H9 (cell line): ENCODE results near the gene HOXC10. TPM values are rescaled to one million over a fixed set of nuclear protein-coding genes. Genes with fewer than 3 reads are reported as not detected.

Experiments used
- DNase-seq: peaks from one replicate; pipeline ENCODE4 v3.0.0-alpha.2; 2017
- H2AFZ ChIP-seq: one replicate; pipeline ENCODE4 v1.6.1; 2013; ENCODE audit warnings: mild to moderate bottlenecking, low read length, control low read depth, moderate library complexity
- H2AK5ac ChIP-seq: 2 replicates; pipeline ENCODE4 v1.6.1; 2013; ENCODE audit warnings: low read length, control low read depth, mixed read lengths; ENCODE audit not compliant: insufficient read length
- H2BK120ac ChIP-seq: one replicate; pipeline ENCODE4 v1.6.1; 2013; ENCODE audit warnings: low read depth, mild to moderate bottlenecking, low read length, control low read depth, inconsistent platforms; ENCODE audit not compliant: poor library complexity, severe bottlenecking
- H2BK12ac ChIP-seq: 2 replicates; pipeline ENCODE4 v1.6.1; 2013; ENCODE audit warnings: low read length, control low read depth, mixed read lengths, low read depth; ENCODE audit not compliant: insufficient read length
- H2BK15ac ChIP-seq: 2 replicates; pipeline ENCODE4 v1.6.1; 2013; ENCODE audit warnings: low read depth, low read length, control low read depth
- H2BK20ac ChIP-seq: one replicate; pipeline ENCODE4 v1.6.1; 2013; ENCODE audit warnings: low read depth, mild to moderate bottlenecking, low read length, control low read depth, inconsistent platforms; ENCODE audit not compliant: poor library complexity, severe bottlenecking
- H2BK5ac ChIP-seq: 2 replicates; pipeline ENCODE4 v1.6.1; 2013; ENCODE audit warnings: low read length, control low read depth, mixed read lengths; ENCODE audit not compliant: insufficient read length
- H3K14ac ChIP-seq: 2 replicates; pipeline ENCODE4 v1.6.1; 2013; ENCODE audit warnings: low read length, control low read depth; ENCODE audit not compliant: insufficient read depth
- H3K18ac ChIP-seq: 2 replicates; pipeline ENCODE4 v1.6.1; 2013; ENCODE audit warnings: low read depth, mild to moderate bottlenecking, mixed read lengths, low read length, control low read depth; ENCODE audit not compliant: insufficient read length
- H3K23ac ChIP-seq: 2 replicates; pipeline ENCODE4 v1.6.1; 2013; ENCODE audit warnings: low read length, control low read depth, mixed read lengths, low read depth; ENCODE audit not compliant: insufficient read length
- H3K23me2 ChIP-seq: 2 replicates; pipeline ENCODE4 v1.6.1; 2013; ENCODE audit warnings: low read depth, mild to moderate bottlenecking, mixed read lengths, low read length, control low read depth; ENCODE audit not compliant: insufficient read length, poor library complexity, severe bottlenecking
- H3K27ac ChIP-seq: 2 replicates; pipeline ENCODE4 v1.5.1; 2013; ENCODE audit warnings: low read length, control low read depth, mixed read lengths, low read depth; ENCODE audit not compliant: insufficient read length
- H3K27me3 ChIP-seq: 2 replicates; pipeline ENCODE4 v1.6.1; 2013; ENCODE audit warnings: low read length, control low read depth, inconsistent platforms; ENCODE audit not compliant: insufficient read depth
- H3K4ac ChIP-seq: 2 replicates; pipeline ENCODE4 v1.6.1; 2013; ENCODE audit warnings: low read depth, mild to moderate bottlenecking, control low read depth, inconsistent platforms, low read length, moderate library complexity
- H3K4me1 ChIP-seq: 2 replicates; pipeline ENCODE4 v1.6.1; 2013; ENCODE audit warnings: low read length, control low read depth, inconsistent platforms; ENCODE audit not compliant: insufficient read depth
- H3K4me2 ChIP-seq: 2 replicates; pipeline ENCODE4 v1.6.1; 2013; ENCODE audit warnings: low read length, control low read depth, mixed read lengths; ENCODE audit not compliant: insufficient read length, insufficient read depth
- H3K56ac ChIP-seq: 2 replicates; pipeline ENCODE4 v1.6.1; 2013; ENCODE audit warnings: low read depth, mild to moderate bottlenecking, mixed read lengths, low read length, control low read depth; ENCODE audit not compliant: insufficient read length
- H3K79me1 ChIP-seq: 2 replicates; pipeline ENCODE4 v1.6.1; 2013; ENCODE audit warnings: low read depth, mild to moderate bottlenecking, moderate library complexity, low read length, control low read depth, inconsistent platforms; ENCODE audit not compliant: insufficient read depth, poor library complexity, severe bottlenecking
- H3K79me2 ChIP-seq: 2 replicates; pipeline ENCODE4 v1.6.1; 2013; ENCODE audit warnings: low read length, control low read depth, inconsistent platforms; ENCODE audit not compliant: insufficient read depth
- H3K9ac ChIP-seq: 2 replicates; pipeline ENCODE4 v1.6.1; 2013; ENCODE audit warnings: low read length, control low read depth, mixed read lengths; ENCODE audit not compliant: insufficient read length; ENCODE audit errors: extremely low read depth
- H3K9me3 ChIP-seq: one replicate; pipeline ENCODE4 v1.6.1; 2013; ENCODE audit warnings: low read depth, low read length, inconsistent platforms; ENCODE audit not compliant: control insufficient read depth
- H3T11ph ChIP-seq: one replicate; pipeline ENCODE4 v1.6.1; 2013; ENCODE audit warnings: mild to moderate bottlenecking, low read length, control low read depth, inconsistent platforms
- H4K20me1 ChIP-seq: one replicate; pipeline ENCODE4 v1.6.1; 2013; ENCODE audit not compliant: control insufficient read depth, insufficient read length, insufficient read depth
- H4K5ac ChIP-seq: 2 replicates; pipeline ENCODE4 v1.6.1; 2013; ENCODE audit warnings: low read depth, mild to moderate bottlenecking, mixed read lengths, low read length, control low read depth; ENCODE audit not compliant: insufficient read length
- H4K8ac ChIP-seq: replicated peaks from 2 replicates; pipeline ENCODE4 v1.6.1; 2013; ENCODE audit warnings: low read length, control low read depth, mixed read lengths, low read depth; ENCODE audit not compliant: insufficient read length
- H4K91ac ChIP-seq: 2 replicates; pipeline ENCODE4 v1.6.1; 2013; ENCODE audit warnings: low read depth, mild to moderate bottlenecking, moderate library complexity, mixed read lengths, low read length, control low read depth; ENCODE audit not compliant: insufficient read length
- H3K27ac Mint-ChIP-seq, 3 experiments: 2 replicates in 2 of 3; 3 replicates in 1 of 3; pipeline ENCODE4 v1.8.0; 2020 to 2021; ENCODE audit warnings: mixed read lengths in 3 of 3, mild to moderate bottlenecking in 1 of 3, moderate library complexity in 1 of 3
- H3K27me3 Mint-ChIP-seq: 2 replicates; pipeline ENCODE4 v1.8.0; 2021; ENCODE audit warnings: low read depth, mild to moderate bottlenecking, moderate library complexity, mixed read lengths
- H3K36me3 Mint-ChIP-seq, 3 experiments: 2 replicates in 2 of 3; 3 replicates in 1 of 3; pipeline ENCODE4 v1.8.0; 2020 to 2021; ENCODE audit warnings: low read depth in 3 of 3, mixed read lengths in 3 of 3; ENCODE audit not compliant: insufficient read depth in 1 of 3
- H3K4me1 Mint-ChIP-seq, 2 experiments: 2 replicates each; pipeline ENCODE4 v1.8.0; 2020; ENCODE audit warnings: mixed read lengths in 2 of 2
- H3K4me3 Mint-ChIP-seq, 2 experiments: 2 replicates in 1 of 2; 3 replicates in 1 of 2; pipeline ENCODE4 v1.8.0; 2020 to 2021; ENCODE audit warnings: mild to moderate bottlenecking in 2 of 2, mixed read lengths in 2 of 2, moderate library complexity in 1 of 2
- H3K9me3 Mint-ChIP-seq, 2 experiments: 2 replicates in 1 of 2; 3 replicates in 1 of 2; pipeline ENCODE4 v1.8.0; 2020; ENCODE audit warnings: mild to moderate bottlenecking in 2 of 2, mixed read lengths in 2 of 2, moderate library complexity in 1 of 2
- WGBS: extraction: QIAGEN DNeasy Blood & Tissue Kit; methylation state at CpG from one replicate; pipeline ENCODE4 v1.1.7; 2013; ENCODE audit warnings: missing lambda C conversion rate, low lambda C conversion rate, mixed read lengths; ENCODE audit not compliant: insufficient read length; ENCODE audit errors: extremely low coverage; 5-methylcytosine and 5-hydroxymethylcytosine counted together
- total RNA-seq: library from RNA; stranded (reverse); gene quantifications from 2 replicates; pipeline ENCODE4 v1.2.1, GENCODE V29; 2021
- TF ChIP-seq, protein P1 (sequence below): fragments of 200-600 bp; sonication (generic); conservative IDR thresholded peaks from 3 replicates; pipeline ENCODE4 v1.8.0; 2021; ENCODE audit warnings: antibody characterized with exemption, mild to moderate bottlenecking

Gene HOXC10
- total RNA-seq, 1 experiment from 2014 or later, result not detected

DNA sequence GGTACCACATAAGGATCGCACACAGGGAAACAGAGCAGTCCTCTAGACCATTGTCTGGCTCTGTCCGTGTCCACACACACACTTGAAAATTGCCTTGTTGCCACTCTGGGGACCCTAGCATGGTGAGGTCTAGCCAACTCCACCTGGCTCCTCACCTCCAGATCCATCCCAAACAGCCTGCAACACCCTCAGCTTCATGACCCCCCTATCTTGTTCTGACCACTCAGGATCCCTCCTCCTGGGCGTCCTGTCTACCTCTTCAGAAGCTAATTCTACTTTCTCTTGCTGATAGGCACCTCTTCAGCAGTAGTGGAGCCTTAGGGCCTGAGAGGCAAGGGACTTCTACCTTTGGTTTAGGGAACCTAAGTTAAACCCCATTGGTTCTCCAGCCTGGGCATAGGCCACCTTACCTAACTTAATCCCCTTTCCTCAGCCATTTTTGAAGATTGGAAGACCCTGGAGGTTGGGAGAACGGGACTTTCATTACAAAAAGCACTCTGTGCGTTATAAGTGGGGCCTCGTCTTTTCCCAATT is 47.2 kb downstream of the HOXC10 start:
- H3K56ac ChIP-seq, result no peak overlapping the region
- H2BK5ac ChIP-seq, result no peak overlapping the region
- H3K9me3 Mint-ChIP-seq, result peaks cover 2 to 9% of the 10 kb centered on the region in 2 experiments; a peak in 2 of 5 replicates
- no peaks in the 10 kb centered on the region for H3K9me3 ChIP-seq
- no peaks in the 10 kb centered on the region for H3K79me1 ChIP-seq
- no peak overlapping the region for H3K4me2 ChIP-seq
- H3K4me3 Mint-ChIP-seq, result no peak overlapping the region
- H2BK120ac ChIP-seq, result no peak overlapping the region
- H4K5ac ChIP-seq, result no peak overlapping the region
- H2BK15ac ChIP-seq, result no peak overlapping the region
- H2BK20ac ChIP-seq, result no peak overlapping the region
- no peaks in the 10 kb centered on the region for H3K23me2 ChIP-seq
- no peak overlapping the region for H3K9ac ChIP-seq
- no peak overlapping the region for H3K14ac ChIP-seq
- H3K27ac ChIP-seq, result no peak overlapping the region
- peaks cover 99% of the 10 kb centered on the region for H3K27me3 Mint-ChIP-seq
- H3K4me1 Mint-ChIP-seq, result peaks cover 17 to 25% of the 10 kb centered on the region in 2 experiments
- no peak overlapping the region for H4K8ac ChIP-seq
- DNase-seq, result no peak
- no peak overlapping the region for H3K4ac ChIP-seq
- peaks cover 97% of the 10 kb centered on the region for H3K27me3 ChIP-seq
- H3K36me3 Mint-ChIP-seq, result peaks cover 0 to 6% (median 0%) of the 10 kb centered on the region in 3 experiments; a peak in 2 of 7 replicates
- H3K18ac ChIP-seq, result no peak overlapping the region
- WGBS, result no CpG with 5 or more reads among the region's 6 CpGs
- no peak overlapping the region for H4K91ac ChIP-seq
- no peaks in the 10 kb centered on the region for H3K4me1 ChIP-seq
- H4K20me1 ChIP-seq, result no peaks in the 10 kb centered on the region
- no peak overlapping the region for H3K23ac ChIP-seq
- no peaks in the 10 kb centered on the region for H3K79me2 ChIP-seq
- no peak overlapping the region for H2AK5ac ChIP-seq
- no peak overlapping the region for H3K27ac Mint-ChIP-seq
- TF ChIP-seq, protein P1, sequence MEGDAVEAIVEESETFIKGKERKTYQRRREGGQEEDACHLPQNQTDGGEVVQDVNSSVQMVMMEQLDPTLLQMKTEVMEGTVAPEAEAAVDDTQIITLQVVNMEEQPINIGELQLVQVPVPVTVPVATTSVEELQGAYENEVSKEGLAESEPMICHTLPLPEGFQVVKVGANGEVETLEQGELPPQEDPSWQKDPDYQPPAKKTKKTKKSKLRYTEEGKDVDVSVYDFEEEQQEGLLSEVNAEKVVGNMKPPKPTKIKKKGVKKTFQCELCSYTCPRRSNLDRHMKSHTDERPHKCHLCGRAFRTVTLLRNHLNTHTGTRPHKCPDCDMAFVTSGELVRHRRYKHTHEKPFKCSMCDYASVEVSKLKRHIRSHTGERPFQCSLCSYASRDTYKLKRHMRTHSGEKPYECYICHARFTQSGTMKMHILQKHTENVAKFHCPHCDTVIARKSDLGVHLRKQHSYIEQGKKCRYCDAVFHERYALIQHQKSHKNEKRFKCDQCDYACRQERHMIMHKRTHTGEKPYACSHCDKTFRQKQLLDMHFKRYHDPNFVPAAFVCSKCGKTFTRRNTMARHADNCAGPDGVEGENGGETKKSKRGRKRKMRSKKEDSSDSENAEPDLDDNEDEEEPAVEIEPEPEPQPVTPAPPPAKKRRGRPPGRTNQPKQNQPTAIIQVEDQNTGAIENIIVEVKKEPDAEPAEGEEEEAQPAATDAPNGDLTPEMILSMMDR, result no peak
- no peak overlapping the region for H2BK12ac ChIP-seq
- H3T11ph ChIP-seq, result no peak overlapping the region
- H2AFZ ChIP-seq, result no peak overlapping the region
